SK-N-SH treated with all-trans-retinoic acid at 6 μM for 48 hours (cell line): ENCODE results near the gene SLC25A18.

Experiments
- ARNTL ChIP-seq: fragments of 450-650 bp; formaldehyde crosslinking; IDR thresholded peaks from 2 replicates; pipeline ENCODE4 v1.5.0; 2020; ENCODE audit warnings: low read depth, mild to moderate bottlenecking, moderate library complexity, borderline replicate concordance
- CSDC2 ChIP-seq: fragments of 250-450 bp; sonication (Bioruptor Pico); IDR thresholded peaks from 2 replicates; pipeline ENCODE4 v1.5.0; 2020; ENCODE audit warnings: mild to moderate bottlenecking, moderate library complexity
- ESRRG ChIP-seq: fragments of 250-450 bp; sonication (Bioruptor Pico); IDR thresholded peaks from 2 replicates; pipeline ENCODE4 v1.6.1; 2021; ENCODE audit warnings: mild to moderate bottlenecking
- TCF4 ChIP-seq: fragments of 250-450 bp; sonication (Bioruptor Pico); IDR thresholded peaks from 2 replicates; pipeline ENCODE4 v1.8.0; 2021; ENCODE audit warnings: mild to moderate bottlenecking, moderate library complexity, borderline replicate concordance
- ZC3H10 ChIP-seq: fragments of 250-450 bp; sonication (Bioruptor Pico); IDR thresholded peaks from 2 replicates; pipeline ENCODE4 v1.5.1; 2021; ENCODE audit warnings: mild to moderate bottlenecking, moderate library complexity
- ZFP30 ChIP-seq: fragments of 450-650 bp; formaldehyde crosslinking; IDR thresholded peaks from 2 replicates; pipeline ENCODE4 v1.5.0; 2022; ENCODE audit warnings: mild to moderate bottlenecking, moderate library complexity
- ZNF565 ChIP-seq: fragments of 450-650 bp; formaldehyde crosslinking; conservative IDR thresholded peaks from 2 replicates; pipeline ENCODE4 v1.5.0; 2020; ENCODE audit warnings: low read depth, mild to moderate bottlenecking, moderate library complexity
- ZNF8 ChIP-seq: fragments of 450-650 bp; formaldehyde crosslinking; IDR thresholded peaks from 2 replicates; pipeline ENCODE4 v1.5.0; 2020; ENCODE audit warnings: mild to moderate bottlenecking, moderate library complexity
- TF ChIP-seq, protein P1 (sequence below): fragments of 250-450 bp; sonication (Bioruptor Pico); IDR thresholded peaks from 2 replicates; pipeline ENCODE4 v1.8.0; 2020; ENCODE audit warnings: mild to moderate bottlenecking, moderate library complexity, borderline replicate concordance
- TF ChIP-seq, protein P2 (sequence below): fragments of 250-450 bp; sonication (Bioruptor Pico); IDR thresholded peaks from 2 replicates; pipeline ENCODE4 v1.5.1; 2020; ENCODE audit warnings: low read depth, mild to moderate bottlenecking, moderate library complexity
- TF ChIP-seq, protein P3 (sequence below): fragments of 250-450 bp; sonication (Bioruptor Pico); IDR thresholded peaks from 2 replicates; pipeline ENCODE4 v1.8.0; 2021; ENCODE audit warnings: low read depth, mild to moderate bottlenecking, moderate library complexity, borderline replicate concordance

DNA sequence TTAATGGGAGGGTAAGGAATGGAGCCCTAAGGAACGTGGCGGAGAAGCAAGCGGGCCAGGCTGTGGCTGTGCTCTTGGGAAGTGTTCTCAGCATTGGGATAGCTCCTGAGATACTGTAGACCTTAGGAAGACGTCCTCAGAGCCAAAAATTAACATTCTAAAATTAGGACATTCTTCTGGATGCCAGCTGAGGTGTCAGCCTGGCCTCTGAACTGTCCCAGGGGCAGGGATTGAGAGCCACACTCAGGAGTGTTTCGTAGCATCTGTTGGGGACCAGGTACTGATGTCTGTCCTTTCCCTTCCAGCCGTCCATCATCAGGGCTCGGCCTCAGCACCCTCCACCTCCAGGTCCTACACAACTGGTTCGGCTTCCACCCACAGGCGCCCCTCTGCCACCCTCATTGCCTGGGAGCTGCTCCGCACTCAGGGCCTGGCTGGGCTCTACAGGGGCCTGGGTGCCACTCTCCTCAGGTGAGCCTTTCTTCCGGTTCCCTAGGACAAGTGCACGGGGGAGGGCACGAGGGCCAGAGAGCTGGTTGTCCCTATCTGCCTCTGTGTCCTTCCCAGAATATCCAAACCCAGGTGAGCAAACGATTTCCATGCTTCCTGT lies 23.6 kb downstream of the SLC25A18 start:
- TF ChIP-seq, protein P1, sequence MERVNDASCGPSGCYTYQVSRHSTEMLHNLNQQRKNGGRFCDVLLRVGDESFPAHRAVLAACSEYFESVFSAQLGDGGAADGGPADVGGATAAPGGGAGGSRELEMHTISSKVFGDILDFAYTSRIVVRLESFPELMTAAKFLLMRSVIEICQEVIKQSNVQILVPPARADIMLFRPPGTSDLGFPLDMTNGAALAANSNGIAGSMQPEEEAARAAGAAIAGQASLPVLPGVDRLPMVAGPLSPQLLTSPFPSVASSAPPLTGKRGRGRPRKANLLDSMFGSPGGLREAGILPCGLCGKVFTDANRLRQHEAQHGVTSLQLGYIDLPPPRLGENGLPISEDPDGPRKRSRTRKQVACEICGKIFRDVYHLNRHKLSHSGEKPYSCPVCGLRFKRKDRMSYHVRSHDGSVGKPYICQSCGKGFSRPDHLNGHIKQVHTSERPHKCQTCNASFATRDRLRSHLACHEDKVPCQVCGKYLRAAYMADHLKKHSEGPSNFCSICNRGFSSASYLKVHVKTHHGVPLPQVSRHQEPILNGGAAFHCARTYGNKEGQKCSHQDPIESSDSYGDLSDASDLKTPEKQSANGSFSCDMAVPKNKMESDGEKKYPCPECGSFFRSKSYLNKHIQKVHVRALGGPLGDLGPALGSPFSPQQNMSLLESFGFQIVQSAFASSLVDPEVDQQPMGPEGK (CRISPR knock-in tag), result no peak
- TF ChIP-seq, protein P2, sequence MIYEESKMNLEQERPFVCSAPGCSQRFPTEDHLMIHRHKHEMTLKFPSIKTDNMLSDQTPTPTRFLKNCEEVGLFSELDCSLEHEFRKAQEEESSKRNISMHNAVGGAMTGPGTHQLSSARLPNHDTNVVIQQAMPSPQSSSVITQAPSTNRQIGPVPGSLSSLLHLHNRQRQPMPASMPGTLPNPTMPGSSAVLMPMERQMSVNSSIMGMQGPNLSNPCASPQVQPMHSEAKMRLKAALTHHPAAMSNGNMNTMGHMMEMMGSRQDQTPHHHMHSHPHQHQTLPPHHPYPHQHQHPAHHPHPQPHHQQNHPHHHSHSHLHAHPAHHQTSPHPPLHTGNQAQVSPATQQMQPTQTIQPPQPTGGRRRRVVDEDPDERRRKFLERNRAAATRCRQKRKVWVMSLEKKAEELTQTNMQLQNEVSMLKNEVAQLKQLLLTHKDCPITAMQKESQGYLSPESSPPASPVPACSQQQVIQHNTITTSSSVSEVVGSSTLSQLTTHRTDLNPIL (CRISPR knock-in tag), result no peak
- no peak for TF ChIP-seq CSDC2
- no peak for TF ChIP-seq ZNF565 (CRISPR knock-in tag)
- no peak for TF ChIP-seq ARNTL (CRISPR knock-in tag)
- no peak for TF ChIP-seq ZNF8 (CRISPR knock-in tag)
- TF ChIP-seq, protein P3, sequence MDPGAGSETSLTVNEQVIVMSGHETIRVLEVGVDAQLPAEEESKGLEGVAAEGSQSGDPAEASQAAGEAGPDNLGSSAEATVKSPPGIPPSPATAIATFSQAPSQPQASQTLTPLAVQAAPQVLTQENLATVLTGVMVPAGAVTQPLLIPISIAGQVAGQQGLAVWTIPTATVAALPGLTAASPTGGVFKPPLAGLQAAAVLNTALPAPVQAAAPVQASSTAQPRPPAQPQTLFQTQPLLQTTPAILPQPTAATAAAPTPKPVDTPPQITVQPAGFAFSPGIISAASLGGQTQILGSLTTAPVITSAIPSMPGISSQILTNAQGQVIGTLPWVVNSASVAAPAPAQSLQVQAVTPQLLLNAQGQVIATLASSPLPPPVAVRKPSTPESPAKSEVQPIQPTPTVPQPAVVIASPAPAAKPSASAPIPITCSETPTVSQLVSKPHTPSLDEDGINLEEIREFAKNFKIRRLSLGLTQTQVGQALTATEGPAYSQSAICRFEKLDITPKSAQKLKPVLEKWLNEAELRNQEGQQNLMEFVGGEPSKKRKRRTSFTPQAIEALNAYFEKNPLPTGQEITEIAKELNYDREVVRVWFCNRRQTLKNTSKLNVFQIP (CRISPR knock-in tag), result no peak
- no peak for TF ChIP-seq ESRRG (CRISPR knock-in tag)
- no peak for TF ChIP-seq ZC3H10 (CRISPR knock-in tag)
- TF ChIP-seq ZFP30 (CRISPR knock-in tag), result no peak
- no peak for TF ChIP-seq TCF4 (CRISPR knock-in tag)
